NT2/D1 (cell line): ENCODE data around the gene KDM5D.

Experiments used
- SUZ12 ChIP-seq: IDR thresholded peaks from 2 replicates; pipeline ENCODE4 v1.6.1; 2011; ENCODE audit not compliant: insufficient read length, insufficient read depth; ENCODE audit errors: extremely low read depth
- YY1 ChIP-seq: IDR thresholded peaks from 2 replicates; pipeline ENCODE4 v1.6.1; 2011; ENCODE audit not compliant: insufficient read length, insufficient read depth
- ZNF274 ChIP-seq: IDR thresholded peaks from 2 replicates; pipeline ENCODE4 v1.6.1; 2011; ENCODE audit warnings: mild to moderate bottlenecking, low read depth, low read length

DNA sequence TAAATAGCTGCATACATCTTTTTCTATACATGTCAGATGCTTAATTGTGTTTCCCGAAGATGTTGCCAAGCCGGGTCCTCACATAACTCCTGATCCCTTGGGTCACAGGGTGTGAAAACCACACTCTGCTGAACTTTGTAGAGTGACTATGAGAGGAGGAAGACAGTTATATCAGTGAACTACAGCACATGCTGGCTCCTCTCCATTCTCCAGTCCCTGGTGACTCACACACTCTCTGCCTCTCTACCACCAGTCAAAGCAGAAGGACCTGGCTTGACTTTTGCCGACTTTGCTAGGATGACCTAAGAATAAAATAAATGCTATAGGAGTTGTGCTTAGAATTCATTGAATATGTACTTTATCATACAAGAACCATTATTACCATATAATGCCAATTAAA is 23.8 kb upstream of the KDM5D start:
- no peak for TF ChIP-seq ZNF274
- TF ChIP-seq SUZ12, result no peak
- no peak for TF ChIP-seq YY1
